ENCODE measurements around the gene ZFAND5.

The ZFAND5 gene

DNA sequence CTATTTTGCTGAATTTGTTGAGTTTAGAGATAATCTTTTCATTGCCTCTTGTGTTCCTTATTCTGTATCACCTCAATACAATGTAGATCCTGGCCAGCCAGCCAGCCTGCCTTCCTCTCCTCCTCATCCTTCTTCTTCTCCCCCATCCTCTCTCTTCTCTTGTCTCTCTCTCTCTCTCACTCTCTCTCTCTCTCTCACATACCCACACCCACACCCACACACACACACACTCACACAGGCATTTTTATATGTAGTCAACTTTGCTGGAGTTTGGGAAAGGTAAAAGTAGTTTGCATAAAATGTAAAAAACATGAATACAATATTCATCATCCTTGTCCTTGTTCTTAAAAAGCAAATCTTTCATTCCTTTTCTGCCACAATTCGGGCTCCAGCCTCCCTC, 60.5 kb downstream of the ZFAND5 start:
- Histone ChIP-seq H3K9me2 (replicated peaks; ENCODE audit: low read depth, low read length) (no peaks in the 10 kb centered on the region), H2AFZ (ENCODE audit: low read length) (no peak overlapping the region), H3K27me3 (ENCODE audit: insufficient read depth, low read length, poor library complexity, severe bottlenecking) (no peaks in the 10 kb centered on the region), H3K9me3 (ENCODE audit: insufficient read depth, low read depth, low read length) (no peaks in the 10 kb centered on the region), H3K4me3 (ENCODE audit: low read length, poor library complexity, severe bottlenecking) (no peak overlapping the region), H3K4me1 (ENCODE audit: insufficient read depth, low read length, poor library complexity, severe bottlenecking) (no peaks in the 10 kb centered on the region), H3K9ac (ENCODE audit: low read depth, low read length, poor library complexity, severe bottlenecking) (no peak overlapping the region), H3K79me2 (ENCODE audit: insufficient read depth, low read length) (no peaks in the 10 kb centered on the region), H3K4me2 (ENCODE audit: low read depth, low read length, poor library complexity, severe bottlenecking) (no peak overlapping the region), H3F3A (ENCODE audit: low read depth) (no peaks in the 10 kb centered on the region), H4K20me1 (ENCODE audit: insufficient read depth, low read length, poor library complexity, severe bottlenecking) (no peaks in the 10 kb centered on the region), H3K36me3 (ENCODE audit: insufficient read depth, low read length) (no peaks in the 10 kb centered on the region)
- TF ChIP-seq EZH2phosphoT487 (IDR thresholded peaks at IDR 0.05; ENCODE audit: borderline replicate concordance): no peak
- TF ChIP-seq, protein P1, sequence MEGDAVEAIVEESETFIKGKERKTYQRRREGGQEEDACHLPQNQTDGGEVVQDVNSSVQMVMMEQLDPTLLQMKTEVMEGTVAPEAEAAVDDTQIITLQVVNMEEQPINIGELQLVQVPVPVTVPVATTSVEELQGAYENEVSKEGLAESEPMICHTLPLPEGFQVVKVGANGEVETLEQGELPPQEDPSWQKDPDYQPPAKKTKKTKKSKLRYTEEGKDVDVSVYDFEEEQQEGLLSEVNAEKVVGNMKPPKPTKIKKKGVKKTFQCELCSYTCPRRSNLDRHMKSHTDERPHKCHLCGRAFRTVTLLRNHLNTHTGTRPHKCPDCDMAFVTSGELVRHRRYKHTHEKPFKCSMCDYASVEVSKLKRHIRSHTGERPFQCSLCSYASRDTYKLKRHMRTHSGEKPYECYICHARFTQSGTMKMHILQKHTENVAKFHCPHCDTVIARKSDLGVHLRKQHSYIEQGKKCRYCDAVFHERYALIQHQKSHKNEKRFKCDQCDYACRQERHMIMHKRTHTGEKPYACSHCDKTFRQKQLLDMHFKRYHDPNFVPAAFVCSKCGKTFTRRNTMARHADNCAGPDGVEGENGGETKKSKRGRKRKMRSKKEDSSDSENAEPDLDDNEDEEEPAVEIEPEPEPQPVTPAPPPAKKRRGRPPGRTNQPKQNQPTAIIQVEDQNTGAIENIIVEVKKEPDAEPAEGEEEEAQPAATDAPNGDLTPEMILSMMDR (conservative IDR thresholded peaks at IDR 0.05; ENCODE audit: low read length): no peak
